HG02885 (cell line): ENCODE data around the gene BDH1.
"Not testable (repeated sequence)": the region's sequence is repeated elsewhere in the genome, so short reads cannot be mapped to it uniquely, and the experiment has no call there.

ENCODE experiments used
- ATAC-seq: cut with Tn5 transposase; IDR thresholded peaks from one replicate; pipeline ENCODE4 v1.9.1; 2021; ENCODE audit warnings: mild to moderate bottlenecking; ENCODE audit not compliant: unreplicated experiment, poor library complexity

The BDH1 gene

GRCh38 chr3:197580253-197580691 is 24.5 kb upstream of the BDH1 start:
- no peak for ATAC-seq

DNA sequence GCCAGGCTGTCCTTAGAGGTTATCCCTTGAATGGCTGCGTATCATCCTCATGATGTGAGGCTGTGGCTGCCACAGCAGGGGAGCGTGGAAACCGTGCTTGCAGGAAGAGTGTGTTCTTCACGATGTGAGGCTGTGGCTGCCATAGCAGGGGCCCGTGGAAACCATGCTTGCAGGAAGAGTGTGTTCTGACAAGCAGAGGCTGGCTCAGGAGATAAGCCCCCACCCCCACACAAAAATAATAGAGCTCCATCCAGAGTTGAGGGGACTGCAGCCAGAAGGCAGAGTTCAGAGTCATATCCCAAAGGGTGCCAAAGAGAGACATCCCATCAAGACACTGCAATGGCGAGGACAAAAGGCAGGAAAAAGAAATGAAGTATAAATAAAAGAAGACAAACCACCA is 22.6 kb upstream of the BDH1 start:
- no peak for ATAC-seq

GRCh38 chr3:197577366-197578074 is 21.8 kb upstream of the BDH1 start:
- ATAC-seq, result no peak

DNA sequence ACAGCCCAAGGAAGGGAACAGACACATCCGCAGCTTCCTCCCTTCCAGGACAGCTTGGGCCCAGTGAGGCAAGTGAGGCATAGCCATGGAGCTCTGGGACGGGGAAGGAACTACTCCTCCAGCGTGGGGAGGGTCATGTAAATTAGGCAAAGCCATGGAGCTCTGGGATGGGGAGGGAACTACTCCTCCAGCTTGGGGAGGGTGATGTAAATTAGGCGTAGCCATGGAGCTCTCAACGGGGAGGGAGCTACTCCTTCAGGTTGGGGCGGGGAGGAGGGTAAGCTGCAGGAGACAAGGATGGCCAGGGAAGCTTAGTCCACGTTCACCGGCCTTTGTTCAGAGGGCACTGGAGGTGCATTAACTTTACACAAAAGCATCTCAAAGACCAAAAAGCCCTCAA is 21.1 kb upstream of the BDH1 start:
- ATAC-seq, result no peak

DNA sequence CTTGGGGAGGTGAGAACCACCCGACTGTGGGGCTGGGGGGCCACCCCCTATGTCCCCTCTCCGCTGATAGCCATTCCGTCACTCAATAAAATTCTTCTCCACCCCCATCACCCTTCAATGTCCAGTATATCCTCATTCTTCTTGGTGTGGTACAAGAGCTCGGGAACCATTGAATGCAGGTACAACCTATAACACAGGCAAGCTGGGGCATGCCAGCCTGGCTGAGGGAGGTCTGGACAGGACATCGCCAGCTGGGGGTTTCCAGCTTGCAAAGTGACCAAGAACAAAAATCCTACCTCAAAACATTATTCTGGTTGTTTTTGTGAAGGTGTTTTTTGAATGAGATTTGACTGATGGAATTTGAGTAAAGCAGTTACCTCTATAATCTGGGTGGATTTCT is 19.6 kb upstream of the BDH1 start:
- no peak for ATAC-seq

DNA sequence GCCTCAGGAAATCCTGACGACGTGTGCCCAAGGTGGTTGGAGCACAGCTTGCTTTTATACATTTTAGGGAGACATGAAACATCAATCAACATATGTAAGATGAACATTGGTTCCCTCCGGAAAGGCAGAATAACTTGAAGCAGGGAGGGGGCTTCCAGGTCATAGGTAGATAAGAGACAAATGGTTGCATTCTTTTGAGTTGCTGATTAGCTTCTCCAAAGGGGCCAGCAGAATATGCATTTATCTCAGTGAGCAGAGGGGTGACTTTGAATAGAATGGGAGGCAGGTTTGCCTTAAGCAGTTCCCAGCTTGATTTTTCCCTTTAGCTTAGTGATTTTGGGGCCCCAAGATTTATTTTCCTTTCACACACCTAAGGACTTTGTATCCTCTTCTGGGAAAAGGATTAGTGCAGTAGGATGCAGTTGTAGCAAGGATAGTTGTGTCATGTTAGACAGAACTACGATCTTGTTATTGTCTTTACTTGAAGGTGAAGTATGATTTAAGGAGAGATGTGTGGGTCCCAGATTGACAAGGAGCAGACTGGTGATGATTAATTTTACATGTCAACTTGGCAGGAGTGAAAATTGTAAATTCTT is 18.7 kb upstream of the BDH1 start:
- not testable (repeated sequence) for ATAC-seq

GRCh38 chr3:197573048-197573767 is 17.4 kb upstream of the BDH1 start:
- no peak for ATAC-seq

DNA sequence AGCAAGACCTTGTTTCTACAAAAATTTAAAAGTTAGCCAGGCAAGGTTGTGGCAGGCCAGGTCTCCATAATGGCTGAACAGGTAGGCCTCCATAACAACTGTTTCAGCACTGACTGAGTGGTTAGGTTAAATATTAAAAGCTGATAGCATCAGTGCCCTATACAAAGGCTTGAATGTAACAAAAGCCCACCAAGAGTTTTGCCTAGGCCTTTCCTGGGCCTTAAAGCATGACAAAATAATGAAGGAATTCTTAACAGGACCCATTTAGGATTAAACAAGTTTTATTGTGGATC is 16.1 kb upstream of the BDH1 start:
- ATAC-seq, result not testable (repeated sequence)

DNA sequence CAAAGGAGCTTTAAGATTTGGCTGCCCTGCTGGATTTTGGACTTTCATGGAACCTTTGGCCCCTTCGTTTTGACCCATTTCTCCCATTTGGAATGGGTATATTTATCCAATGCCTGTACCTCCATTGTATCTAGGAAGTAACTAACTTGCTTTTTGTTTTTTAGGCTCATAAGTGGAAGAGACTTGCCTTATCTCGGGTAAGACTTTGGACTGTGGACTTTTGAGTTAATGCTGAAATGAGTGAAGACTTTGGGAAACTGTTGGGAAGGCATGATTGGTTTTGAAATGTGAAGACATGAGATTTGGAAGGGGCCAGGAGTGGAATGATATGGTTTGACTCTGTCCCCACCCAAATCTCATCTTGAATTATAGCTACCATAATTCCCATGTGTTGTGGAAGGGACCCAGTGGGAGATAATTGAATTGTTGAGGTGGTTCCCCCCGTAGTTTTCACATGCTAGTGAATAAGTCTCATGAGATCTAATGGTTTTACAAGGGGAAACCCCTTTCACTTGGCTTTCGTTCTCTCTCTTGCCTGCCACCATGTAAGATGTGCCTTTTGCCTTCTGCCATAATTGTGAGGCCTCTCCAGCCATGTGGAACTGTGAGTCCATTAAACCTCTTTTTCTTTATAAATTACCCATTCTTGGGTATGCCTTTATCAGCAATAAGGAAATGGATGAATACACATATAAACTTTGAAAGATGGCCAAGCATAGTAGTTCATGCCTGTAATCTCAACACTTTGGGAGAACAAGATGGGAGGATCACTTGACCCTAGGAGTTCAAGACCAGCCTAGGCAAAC is 15.5 kb upstream of the BDH1 start:
- not testable (repeated sequence) for ATAC-seq

- not testable (repeated sequence) for ATAC-seq
Observed at GRCh38 chr3:197569433-197569832, 13.7 kb upstream of the BDH1 start.

DNA sequence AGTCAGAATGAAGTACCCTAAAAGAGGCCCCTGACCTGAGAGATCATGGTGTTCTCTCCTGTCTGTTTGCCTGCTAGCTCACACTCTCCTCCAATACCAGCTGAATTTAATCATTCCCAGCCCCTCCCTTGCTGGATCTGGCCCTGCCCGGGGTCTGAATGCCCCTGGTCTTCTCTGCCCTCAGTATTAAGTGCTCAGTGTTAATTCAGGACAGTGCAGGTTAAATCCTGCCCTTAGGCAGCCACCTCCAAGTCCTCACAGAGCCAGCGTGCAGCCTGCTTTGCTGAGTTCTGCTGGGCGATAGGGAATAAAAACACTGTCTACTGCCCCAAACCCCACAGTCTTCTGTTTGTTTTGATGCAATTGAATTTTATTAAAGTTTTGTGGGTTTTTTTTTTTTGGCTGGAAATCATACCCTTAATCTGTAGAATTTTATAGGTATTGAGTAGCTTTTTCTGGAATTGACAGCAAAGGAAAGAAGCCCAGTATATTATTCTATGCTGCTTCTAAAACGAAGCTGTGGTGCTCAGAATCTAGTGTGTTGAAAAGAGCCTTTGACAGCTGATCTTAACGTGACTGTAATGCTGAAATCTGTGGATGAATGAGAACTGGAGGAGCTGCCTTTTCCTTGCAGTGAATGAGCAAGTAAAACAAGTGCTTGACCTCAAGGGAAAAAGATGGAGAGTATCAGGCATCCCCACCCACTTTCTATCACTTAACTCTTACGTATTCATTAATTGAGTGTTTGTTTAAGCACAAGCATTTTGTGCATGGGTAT is 12.3 kb upstream of the BDH1 start:
- ATAC-seq, result no peak

DNA sequence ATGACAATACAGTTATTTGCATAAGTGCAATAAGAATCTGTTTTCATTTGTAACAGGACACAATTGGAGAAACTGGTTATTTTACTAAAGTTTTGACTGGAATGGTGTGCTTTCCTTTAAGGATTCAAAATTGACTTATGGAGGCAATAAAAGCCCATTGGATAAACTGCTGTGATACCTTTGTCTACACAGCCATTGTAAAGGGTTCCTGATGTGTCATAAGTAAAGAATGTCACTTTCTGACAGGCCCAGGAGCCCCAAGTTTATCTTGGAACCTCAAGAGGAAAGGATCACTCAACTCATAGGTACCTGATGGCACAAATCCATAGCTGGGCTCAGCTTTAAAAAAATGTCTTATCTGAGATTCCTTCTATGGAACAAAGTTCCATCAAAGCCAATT is 10.4 kb upstream of the BDH1 start:
- ATAC-seq, result not testable (repeated sequence)

DNA sequence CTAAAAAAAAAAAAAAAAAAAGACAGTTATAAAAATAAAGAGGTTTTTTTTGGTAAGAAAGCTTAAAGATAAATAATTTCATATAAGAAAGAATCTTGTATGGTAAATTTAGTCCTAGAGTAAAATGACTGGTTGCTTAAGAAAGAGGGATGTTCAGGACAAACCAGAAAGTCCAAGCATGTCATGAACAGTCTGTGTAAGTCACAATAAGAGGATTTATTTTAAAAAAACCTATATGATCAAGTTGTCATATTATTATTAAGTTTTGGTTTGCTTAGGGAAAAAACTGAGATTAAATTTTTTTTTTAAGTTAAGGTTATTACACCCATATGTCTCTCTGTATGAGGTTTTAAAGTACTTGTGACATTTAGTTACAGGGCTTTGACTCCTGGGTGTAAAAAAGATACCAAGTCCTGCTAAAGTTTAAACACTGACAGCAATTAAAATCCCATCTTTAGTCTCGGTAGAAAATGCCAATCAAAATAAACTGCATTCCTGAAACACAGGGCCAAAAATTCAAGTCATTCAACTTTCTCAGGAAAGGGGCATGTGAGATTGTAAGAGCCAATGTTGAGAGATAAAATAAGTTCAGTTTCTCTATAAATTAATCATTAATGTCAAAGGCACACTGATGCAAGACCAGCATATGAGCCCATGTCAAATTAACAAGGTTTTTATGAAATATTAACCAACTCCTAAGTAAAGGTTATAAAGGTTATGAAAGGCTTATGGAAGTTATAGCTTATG is 8.5 kb upstream of the BDH1 start:
- ATAC-seq, result no peak

DNA sequence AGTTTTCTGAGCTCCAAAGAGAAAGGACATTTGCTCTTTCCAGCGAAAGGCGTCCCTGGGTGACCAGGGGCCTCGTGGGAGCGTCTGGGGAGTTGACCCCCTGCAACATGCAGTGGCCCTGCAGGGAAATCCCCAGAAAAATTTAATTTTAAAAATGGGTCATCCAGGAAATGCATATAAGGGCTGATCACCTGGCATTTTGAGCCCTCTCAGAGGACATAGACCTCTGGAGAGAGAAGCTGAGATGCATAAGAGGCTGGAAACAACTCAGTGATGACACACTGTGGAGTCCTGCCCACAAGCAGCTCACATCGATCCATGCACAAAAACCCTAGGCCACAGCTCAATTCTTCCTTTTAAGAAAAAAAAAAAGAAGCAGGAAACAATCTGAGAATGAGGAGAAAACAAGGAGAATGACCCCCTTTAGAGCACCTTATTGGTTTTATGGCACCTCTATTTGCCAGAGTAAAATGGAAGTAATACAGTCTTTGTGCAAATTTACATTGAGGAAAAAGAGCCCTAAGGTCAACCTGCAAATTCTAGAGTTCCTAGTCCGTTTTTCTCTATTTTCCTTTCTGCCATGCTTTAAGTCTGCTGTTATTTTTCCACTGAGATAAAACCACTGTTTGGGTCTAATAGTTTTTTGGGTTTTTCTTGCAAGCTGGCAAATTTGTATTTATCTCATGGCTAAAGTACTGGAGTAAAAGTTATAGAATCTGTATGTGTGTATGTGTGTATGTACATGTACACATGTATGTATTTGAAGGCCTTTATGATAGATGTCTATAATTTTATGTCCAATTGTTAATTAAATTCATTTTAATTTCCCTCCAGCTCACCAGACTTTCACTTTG is 6.9 kb upstream of the BDH1 start:
- ATAC-seq, result no peak

DNA sequence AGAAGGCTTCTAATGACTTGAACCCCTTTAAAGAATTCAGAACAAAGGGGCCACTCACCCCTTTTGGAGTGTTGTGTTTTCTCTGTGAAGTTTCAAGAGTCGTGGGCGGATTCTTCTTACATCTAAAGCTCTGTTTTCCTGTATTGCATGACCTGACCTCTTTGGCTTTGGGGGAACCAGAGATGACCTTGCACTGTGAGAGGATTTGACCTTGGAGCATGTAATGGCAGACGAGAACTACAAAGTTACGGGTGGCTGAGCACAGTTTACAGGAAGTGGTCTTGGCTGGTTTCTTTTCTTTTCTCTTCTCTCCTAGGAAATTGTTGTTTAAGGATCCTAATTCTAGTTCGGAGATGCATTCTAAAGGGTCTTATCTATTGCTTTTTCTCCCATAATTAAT is 6.2 kb upstream of the BDH1 start:
- no peak for ATAC-seq

- ATAC-seq, result no peak
Observed at GRCh38 chr3:197559651-197560050, 3.9 kb upstream of the BDH1 start.

GRCh38 chr3:197554562-197555280 is 1.0 kb downstream of the BDH1 start:
- ATAC-seq, result peak; percentile 95

- ATAC-seq, result no peak
Observed at GRCh38 chr3:197554196-197554561, 1.6 kb downstream of the BDH1 start.
